Vagina (tissue), 2 donors: ENCODE results near the gene CIAO1.

ENCODE experiments used
- POLR2A ChIP-seq, 2 donors: fragments of 450-650 bp; IDR thresholded peaks; one replicate each; pipeline ENCODE4 v1.6.1; 2017; ENCODE audit warnings: antibody characterized with exemption in 2 of 2, mild to moderate bottlenecking in 2 of 2, moderate library complexity in 2 of 2
- POLR2AphosphoS5 ChIP-seq, 2 donors: sonication (generic); formaldehyde crosslinking; IDR thresholded peaks; one replicate each; pipeline ENCODE4 v1.9.0; 2017; ENCODE audit warnings: antibody characterized with exemption in 2 of 2, mild to moderate bottlenecking in 2 of 2, low read depth in 1 of 2; ENCODE audit not compliant: insufficient read depth in 1 of 2
- TF ChIP-seq, protein P1 (sequence below), 3 experiments: fragments of 450-650 bp in 2 of 3; fragments of 200-600 bp in 1 of 3; sonication (generic) in 1 of 3; IDR thresholded peaks; one replicate each; pipeline ENCODE4 v1.5.1; 2017 to 2019; ENCODE audit warnings: antibody characterized with exemption in 3 of 3, mild to moderate bottlenecking in 2 of 3, moderate library complexity in 2 of 3

DNA sequence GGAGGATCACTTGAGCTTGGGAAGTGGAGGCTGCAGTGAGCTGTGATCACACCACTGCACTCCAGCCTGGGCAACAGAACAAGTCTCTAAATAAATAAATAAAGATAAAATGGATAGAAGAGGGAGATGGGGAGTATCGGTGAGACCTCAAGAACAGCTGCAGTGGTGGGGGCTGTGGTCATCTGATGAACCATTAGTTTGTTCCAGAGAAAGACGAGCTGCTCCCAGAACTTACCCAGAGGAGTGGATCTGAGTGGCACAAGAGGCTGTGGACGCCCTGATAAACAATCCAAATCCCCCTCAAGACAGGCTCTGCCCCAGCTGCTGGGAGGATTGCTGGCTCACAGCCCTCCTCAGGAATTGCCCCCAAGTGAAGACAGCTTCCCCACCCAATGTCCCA is 26.9 kb upstream of the CIAO1 start:
- TF ChIP-seq, protein P1, sequence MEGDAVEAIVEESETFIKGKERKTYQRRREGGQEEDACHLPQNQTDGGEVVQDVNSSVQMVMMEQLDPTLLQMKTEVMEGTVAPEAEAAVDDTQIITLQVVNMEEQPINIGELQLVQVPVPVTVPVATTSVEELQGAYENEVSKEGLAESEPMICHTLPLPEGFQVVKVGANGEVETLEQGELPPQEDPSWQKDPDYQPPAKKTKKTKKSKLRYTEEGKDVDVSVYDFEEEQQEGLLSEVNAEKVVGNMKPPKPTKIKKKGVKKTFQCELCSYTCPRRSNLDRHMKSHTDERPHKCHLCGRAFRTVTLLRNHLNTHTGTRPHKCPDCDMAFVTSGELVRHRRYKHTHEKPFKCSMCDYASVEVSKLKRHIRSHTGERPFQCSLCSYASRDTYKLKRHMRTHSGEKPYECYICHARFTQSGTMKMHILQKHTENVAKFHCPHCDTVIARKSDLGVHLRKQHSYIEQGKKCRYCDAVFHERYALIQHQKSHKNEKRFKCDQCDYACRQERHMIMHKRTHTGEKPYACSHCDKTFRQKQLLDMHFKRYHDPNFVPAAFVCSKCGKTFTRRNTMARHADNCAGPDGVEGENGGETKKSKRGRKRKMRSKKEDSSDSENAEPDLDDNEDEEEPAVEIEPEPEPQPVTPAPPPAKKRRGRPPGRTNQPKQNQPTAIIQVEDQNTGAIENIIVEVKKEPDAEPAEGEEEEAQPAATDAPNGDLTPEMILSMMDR (IDR thresholded peaks at IDR 0.05) = no peak
- TF ChIP-seq POLR2A (IDR thresholded peaks at IDR 0.05) (no peak), POLR2AphosphoS5 (IDR thresholded peaks at IDR 0.05; ENCODE audit: insufficient read depth in 1 of 2, low read depth in 1 of 2) (no peak)
